Activated T-helper 17 cell treated with anti-CD3 and anti-CD28 coated beads, Interleukin-2, amount 50 U/mL, for 72 hours (primary cell): ENCODE measurements around the gene LHX3. TPM values are rescaled to one million over a fixed set of nuclear protein-coding genes. Genes with fewer than 3 reads are reported as not detected.
"Not testable (repeated sequence)": the region's sequence is repeated elsewhere in the genome, so short reads cannot be mapped to it uniquely, and the experiment has no call there.

Source experiments
- ATAC-seq: fragments of 150-1000 bp; cut with Tn5 transposase; replicated peaks from 2 replicates; pipeline ENCODE4 v1.10.0; 2021; ENCODE audit warnings: mild to moderate bottlenecking, moderate library complexity
- H3K27ac Mint-ChIP-seq: one replicate; pipeline ENCODE4 v1.8.0; 2022; ENCODE audit warnings: mixed read lengths
- H3K27me3 Mint-ChIP-seq: one replicate; pipeline ENCODE4 v1.8.0; 2022; ENCODE audit warnings: mixed read lengths
- H3K36me3 Mint-ChIP-seq: one replicate; pipeline ENCODE4 v1.8.0; 2022; ENCODE audit warnings: low read depth, mild to moderate bottlenecking, mixed read lengths
- H3K4me1 Mint-ChIP-seq: one replicate; pipeline ENCODE4 v1.8.0; 2022; ENCODE audit warnings: mixed read lengths
- H3K4me3 Mint-ChIP-seq: one replicate; pipeline ENCODE4 v1.8.0; 2022; ENCODE audit warnings: mild to moderate bottlenecking, mixed read lengths
- H3K9me3 Mint-ChIP-seq: one replicate; pipeline ENCODE4 v1.8.0; 2022; ENCODE audit warnings: mixed read lengths
- total RNA-seq, 2 donors: library from RNA; stranded (reverse); gene quantifications; one replicate each; pipeline ENCODE4 v1.2.3, GENCODE V29; 2022

LHX3 gene
- total RNA-seq, 2 donors from 2014 or later = 0.16 TPM; not detected in 1

DNA sequence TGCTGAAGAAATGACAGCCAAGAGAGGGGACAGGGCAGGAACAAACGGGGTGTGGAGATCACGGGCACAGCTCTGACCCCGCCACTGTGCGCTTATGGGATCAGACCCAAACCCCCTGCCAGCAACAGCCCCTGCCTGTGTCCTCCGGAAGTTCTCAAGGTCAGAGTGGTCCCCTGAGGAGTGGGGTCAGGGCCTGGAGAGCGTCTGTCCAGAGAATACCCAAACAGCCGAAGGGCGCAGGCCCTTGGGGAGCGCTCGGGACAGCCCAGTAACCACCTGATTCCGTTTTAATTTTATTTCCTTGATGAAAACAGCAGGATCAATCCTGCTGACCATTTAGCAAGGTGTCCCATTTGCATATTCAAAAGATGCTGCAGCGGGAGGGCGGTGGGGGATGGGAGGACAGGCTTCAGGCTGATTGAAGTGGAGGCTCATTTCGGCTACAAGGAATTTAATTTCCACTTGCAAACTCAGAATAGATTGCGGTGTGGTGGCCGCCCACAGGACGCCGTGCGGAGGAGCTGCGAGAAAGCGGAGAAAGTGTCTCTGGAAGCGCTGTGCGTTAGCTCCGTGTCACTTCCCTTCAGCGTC lies 53.6 kb downstream of the LHX3 start:
- H3K36me3 Mint-ChIP-seq = no peaks in the 10 kb centered on the region
- ATAC-seq = no peak
- peaks cover 8% of the 10 kb centered on the region for H3K27me3 Mint-ChIP-seq
- no peaks in the 10 kb centered on the region for H3K4me1 Mint-ChIP-seq
- H3K4me3 Mint-ChIP-seq = no peak overlapping the region
- no peaks in the 10 kb centered on the region for H3K9me3 Mint-ChIP-seq
- no peak overlapping the region for H3K27ac Mint-ChIP-seq

DNA sequence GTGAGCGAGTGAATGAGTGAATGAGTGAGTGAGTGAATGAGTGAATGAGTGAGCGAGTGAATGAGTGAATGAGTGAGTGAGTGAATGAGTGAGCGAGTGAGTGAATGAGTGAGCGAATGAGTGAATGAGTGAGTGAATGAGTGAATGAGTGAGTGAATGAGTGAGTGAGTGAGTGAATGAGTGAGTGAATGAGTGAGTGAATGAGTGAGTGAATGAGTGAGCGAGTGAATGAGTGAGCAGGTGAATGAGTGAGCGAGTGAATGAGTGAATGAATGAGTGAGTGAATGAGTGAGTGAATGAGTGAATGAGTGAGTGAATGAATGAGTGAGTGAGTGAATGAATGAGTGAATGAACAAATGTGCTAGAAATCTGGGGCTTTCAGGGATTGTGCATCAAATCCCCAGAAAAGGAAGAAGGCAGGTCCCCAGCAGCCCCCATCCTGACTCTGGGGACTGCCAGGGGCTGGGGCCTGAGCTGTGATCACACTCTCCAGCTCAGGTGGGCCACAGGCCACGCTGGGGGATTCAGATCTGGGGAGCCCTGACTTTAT lies 54.2 kb downstream of the LHX3 start:
- not testable (repeated sequence) for H3K9me3 Mint-ChIP-seq, H3K27ac Mint-ChIP-seq, H3K4me3 Mint-ChIP-seq, ATAC-seq, H3K4me1 Mint-ChIP-seq, H3K36me3 Mint-ChIP-seq
- peaks cover 11% of the 10 kb centered on the region for H3K27me3 Mint-ChIP-seq

- no peaks in the 10 kb centered on the region for H3K9me3 Mint-ChIP-seq
- H3K4me1 Mint-ChIP-seq = no peaks in the 10 kb centered on the region
- no peak for ATAC-seq
- H3K27me3 Mint-ChIP-seq = peaks cover 11% of the 10 kb centered on the region
- H3K36me3 Mint-ChIP-seq = no peaks in the 10 kb centered on the region
- H3K27ac Mint-ChIP-seq = no peak overlapping the region
- no peak overlapping the region for H3K4me3 Mint-ChIP-seq
These were observed 55.1 kb downstream of the LHX3 start for GRCh38 chr9:136149853-136150252.

- no peak overlapping the region for H3K27ac Mint-ChIP-seq
- peaks cover 11% of the 10 kb centered on the region for H3K27me3 Mint-ChIP-seq
- ATAC-seq = no peak
- no peak overlapping the region for H3K4me3 Mint-ChIP-seq
- H3K9me3 Mint-ChIP-seq = no peaks in the 10 kb centered on the region
- H3K4me1 Mint-ChIP-seq = no peaks in the 10 kb centered on the region
- no peaks in the 10 kb centered on the region for H3K36me3 Mint-ChIP-seq
These were observed 55.6 kb downstream of the LHX3 start for GRCh38 chr9:136149337-136149736.

DNA sequence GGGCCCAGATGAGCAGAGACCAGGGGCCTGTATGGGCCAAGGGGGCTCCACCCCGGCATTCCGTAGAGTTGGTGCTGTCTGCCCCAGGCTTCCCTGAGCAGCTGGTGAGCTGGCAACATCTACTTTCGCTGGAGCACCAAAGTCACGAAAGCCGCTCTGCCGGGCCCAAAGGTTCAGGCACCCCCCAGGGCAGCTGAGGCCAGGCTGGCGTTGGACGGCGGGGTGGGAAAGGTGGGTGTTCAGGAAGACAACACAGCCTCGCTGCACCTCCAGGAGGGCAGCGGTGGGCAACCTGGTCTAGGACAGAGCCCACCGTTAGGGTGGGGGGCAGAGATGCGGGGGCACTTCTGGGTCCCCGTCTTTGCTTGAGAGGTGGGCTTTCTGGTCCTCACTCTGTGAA lies 56.2 kb downstream of the LHX3 start:
- Mint-ChIP-seq H3K9me3 (no peaks in the 10 kb centered on the region), H3K4me1 (no peaks in the 10 kb centered on the region), H3K27ac (no peak overlapping the region), H3K27me3 (peaks cover 11% of the 10 kb centered on the region), H3K36me3 (no peaks in the 10 kb centered on the region), H3K4me3 (no peak overlapping the region)
- ATAC-seq = no peak

GRCh38 chr9:136147890-136148714 lies 56.8 kb downstream of the LHX3 start:
- H3K4me3 Mint-ChIP-seq = no peak overlapping the region
- ATAC-seq = no peak

DNA sequence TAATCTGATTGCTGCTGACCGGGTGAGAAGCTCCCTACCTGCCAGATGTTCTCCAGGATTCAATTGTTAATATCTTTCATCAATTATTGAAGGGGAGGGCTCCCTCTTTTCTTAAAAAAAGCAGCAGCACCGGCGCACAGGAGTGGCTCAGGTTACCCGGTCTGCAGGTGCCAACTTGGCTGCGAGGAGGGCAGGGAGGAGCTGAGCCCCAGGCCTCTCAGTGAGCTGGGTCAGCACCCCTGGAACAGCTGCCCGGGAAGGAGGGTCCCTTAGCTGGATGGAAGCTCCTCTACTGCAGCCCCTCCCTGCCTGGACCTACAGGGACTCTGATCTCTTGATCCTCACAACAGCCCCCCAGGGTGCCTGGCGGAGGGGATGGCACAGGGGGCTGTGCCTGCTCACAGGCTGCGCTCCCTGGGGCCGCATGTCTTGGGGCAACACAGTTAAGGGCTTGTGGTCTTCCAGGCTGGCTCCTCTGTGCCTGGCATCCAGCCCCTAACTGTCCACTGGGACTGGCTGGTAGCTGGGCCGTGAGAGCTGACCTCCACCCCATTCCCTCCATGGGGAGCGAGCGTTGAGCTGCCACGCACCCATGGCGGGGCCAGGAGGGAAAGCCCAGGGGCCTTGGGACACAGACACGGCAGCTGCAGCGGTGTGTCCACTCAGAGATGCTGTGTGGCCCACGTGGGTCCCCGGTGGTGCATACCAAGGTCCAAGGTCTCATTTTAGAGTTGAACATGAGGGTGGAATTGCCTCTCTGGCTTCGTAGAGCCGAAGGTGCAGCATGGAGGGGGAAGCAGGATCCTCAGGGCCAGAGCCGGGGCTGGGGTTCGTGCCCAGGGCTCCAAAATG lies 57.7 kb downstream of the LHX3 start:
- no peaks in the 10 kb centered on the region for H3K4me1 Mint-ChIP-seq
- peaks cover 11% of the 10 kb centered on the region for H3K27me3 Mint-ChIP-seq
- no peak overlapping the region for H3K4me3 Mint-ChIP-seq
- H3K9me3 Mint-ChIP-seq = no peaks in the 10 kb centered on the region
- no peak overlapping the region for H3K27ac Mint-ChIP-seq
- H3K36me3 Mint-ChIP-seq = no peaks in the 10 kb centered on the region
- ATAC-seq = no peak

More at GRCh38 chr9:136147890-136148714, 56.8 kb downstream of the LHX3 start:
- Mint-ChIP-seq H3K4me1 (no peaks in the 10 kb centered on the region), H3K9me3 (no peaks in the 10 kb centered on the region), H3K36me3 (no peaks in the 10 kb centered on the region), H3K27ac (no peak overlapping the region), H3K27me3 (peaks cover 11% of the 10 kb centered on the region)

Other genes with a start within 250 kb of the LHX3 start
- gene UBAC1, start 243.8 kb downstream of the LHX3 start, total RNA-seq = 10 to 100 TPM; 37.8 to 39.8 TPM
- gene NACC2, start 109.8 kb downstream of the LHX3 start, total RNA-seq = 1 to 10 TPM; 7.8 to 9.7 TPM
- 10 to 100 TPM; 28.2 to 37.7 TPM for gene TMEM250, start 86.3 kb downstream of the LHX3 start, total RNA-seq
- gene QSOX2, start 40.7 kb upstream of the LHX3 start, total RNA-seq = 10 to 100 TPM; 25.9 to 28.5 TPM
- gene CCDC187, start 99.0 kb upstream of the LHX3 start, total RNA-seq = under 1 TPM in 1 of 2 donors, not detected in 1; 0.02 TPM
- gene GPSM1, start 122.4 kb upstream of the LHX3 start, total RNA-seq = 10 to 100 TPM in 1 of 2 donors, 1 to 10 TPM in 1; 5.9 to 16.3 TPM
- 10 to 100 TPM; 10.3 to 24.0 TPM for gene DNLZ, start 158.6 kb upstream of the LHX3 start, total RNA-seq
- gene CARD9, start 168.5 kb upstream of the LHX3 start, total RNA-seq = 1 to 10 TPM; 6.1 to 6.4 TPM
- gene SNAPC4, start 195.0 kb upstream of the LHX3 start, total RNA-seq = 10 to 100 TPM; 16.3 to 21.9 TPM
- 10 to 100 TPM; 56.3 to 81.0 TPM for gene ENTR1, start 205.5 kb upstream of the LHX3 start, total RNA-seq
- 100 to 1,000 TPM in 1 of 2 donors, 10 to 100 TPM in 1; 89.7 to 123 TPM for gene PMPCA, start 205.5 kb upstream of the LHX3 start, total RNA-seq
- gene INPP5E, start 234.7 kb upstream of the LHX3 start, total RNA-seq = 10 to 100 TPM; 14.2 to 18.2 TPM